Activated CD8-positive, alpha-beta memory T cell treated with anti-CD3 and anti-CD28 coated beads, Interleukin-2, amount 50 U/mL, for 4 hours (primary cell): ENCODE measurements around the gene FAM120A.

ENCODE experiments used
- DNase-seq: peaks from one replicate; pipeline ENCODE4 v3.0.0-alpha.2; 2020

FAM120A gene

DNA sequence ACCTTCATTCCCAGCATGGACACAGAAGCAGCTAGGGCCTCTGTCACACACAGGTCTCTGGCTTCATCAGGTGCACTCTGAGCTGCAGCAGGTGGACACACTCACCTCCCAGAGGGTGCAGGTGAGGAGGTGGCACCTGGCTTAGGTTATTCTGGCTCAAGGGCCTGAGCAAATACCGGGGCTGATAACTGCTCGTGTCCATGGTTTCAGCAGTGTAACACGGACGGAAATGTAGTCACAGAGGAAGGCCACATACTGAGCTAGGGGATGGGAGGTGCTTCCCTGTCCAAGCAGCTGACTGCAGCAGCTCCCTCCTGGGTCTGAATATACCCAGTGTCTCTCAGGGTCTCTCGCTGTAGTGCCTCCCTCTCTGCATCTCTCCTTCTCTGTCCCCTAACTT is 130.6 kb downstream of the FAM120A start:
- DNase-seq = no peak

DNA sequence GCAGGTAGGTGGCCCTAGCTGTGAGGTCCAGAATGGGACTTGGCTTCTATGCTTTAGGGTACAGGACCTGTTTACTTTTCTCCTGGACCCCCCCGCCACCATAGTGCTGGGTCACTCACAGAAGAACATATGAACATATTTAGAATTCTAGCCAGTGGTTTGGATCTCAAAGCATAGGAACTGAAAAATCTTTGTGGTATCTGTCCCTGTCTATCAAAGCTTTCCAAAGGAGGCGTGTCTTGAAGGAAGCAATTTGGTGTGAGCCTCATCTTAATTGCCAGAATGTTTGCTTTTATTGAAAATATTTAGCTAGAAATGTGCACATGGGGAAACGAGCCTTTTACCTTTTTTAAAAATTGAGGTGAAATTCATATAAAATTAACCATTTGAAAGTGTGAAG is 131.1 kb downstream of the FAM120A start:
- DNase-seq = no peak

DNA sequence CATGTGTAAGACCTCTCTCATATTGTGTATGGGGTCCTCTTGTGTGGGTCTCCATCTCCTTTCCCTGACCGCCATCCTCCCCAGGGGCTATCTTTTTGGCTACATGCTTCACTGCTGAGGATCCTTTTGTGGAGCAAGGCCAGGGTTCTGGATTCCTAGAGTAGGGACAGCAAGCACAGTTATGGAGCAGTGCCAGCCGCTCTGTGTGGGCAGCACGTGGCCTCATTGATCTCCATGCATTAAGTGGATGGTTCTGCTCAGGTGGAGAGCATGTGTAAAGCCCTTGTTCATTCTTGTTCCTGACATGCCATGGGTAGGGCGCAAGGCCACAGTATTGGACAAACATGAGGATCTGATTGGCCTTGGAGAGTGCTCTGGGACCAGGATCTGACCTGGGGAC is 133.8 kb downstream of the FAM120A start:
- DNase-seq = no peak

DNA sequence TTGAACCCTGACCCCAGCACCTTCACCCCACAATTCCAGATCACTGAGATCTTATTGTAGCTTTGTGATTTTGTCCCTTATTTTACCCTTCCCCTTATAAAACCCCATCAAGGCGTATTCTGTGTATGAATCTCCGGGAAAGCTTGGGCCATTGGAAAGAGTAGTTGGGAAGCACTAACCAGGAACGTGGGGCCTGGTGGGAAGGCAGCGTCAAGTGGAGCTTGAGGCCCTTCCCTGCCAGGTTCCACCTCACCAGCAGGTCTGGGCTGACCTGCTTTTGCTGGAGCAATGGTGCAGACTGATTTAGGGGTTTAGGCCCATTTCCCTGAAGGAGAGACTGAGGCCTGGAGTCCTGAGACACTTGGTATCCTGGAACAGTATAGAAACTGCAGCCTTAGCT is 134.2 kb downstream of the FAM120A start:
- DNase-seq = no peak

DNA sequence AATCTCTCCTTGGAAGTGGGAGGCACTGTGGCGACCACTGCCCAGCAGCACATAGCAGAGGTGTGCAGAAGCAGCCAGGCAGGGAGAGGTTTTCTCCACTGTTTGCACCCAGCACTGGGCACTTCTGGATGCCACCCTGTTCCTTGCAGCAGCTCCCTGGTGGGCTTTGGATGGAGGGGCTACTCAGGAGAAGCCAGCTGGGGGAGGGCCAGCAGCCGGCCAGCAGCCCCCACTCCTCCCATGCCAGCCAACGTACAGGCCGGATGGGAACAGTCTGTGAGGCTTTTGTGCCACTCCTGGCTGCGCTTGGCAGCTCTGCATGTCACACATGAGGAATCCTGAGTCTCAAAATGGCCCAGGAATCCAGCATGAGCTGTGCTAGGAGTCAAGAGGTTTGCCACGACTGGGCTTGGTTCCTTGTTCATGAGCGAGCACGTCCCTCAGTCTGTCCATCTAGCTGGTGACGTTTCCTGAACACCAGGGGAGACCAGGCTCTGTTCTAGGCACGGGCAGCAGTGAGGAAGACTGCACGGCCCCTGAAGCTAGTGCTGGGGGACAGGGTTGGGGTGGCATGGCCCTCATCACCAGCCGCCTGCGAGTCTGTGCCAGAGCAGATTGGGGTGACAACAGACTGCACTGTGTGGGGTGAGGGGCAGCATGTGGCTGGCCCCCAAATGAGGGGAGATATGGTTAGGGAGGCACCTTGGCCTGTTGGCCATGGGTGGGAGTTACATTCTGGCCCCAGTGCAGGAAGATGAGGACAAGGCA is 135.0 kb downstream of the FAM120A start:
- DNase-seq = no peak

DNA sequence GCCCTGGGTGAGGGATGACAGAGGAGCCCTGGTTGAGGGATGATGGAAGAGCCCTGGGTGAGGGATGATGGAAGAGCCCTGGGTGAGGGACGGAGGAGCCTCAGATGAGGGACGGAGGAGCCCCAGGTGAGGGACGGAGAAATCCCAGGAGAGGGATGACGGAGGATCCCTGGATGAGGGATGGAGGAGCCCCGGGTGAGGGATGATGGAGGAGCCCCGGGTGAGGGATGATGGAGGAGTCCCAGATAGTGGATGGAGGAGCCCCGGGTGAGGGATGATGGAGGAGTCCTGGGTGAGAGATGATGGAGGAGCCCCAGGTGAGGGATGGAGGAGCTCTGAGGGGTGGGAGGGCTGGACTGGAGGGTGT is 135.8 kb downstream of the FAM120A start:
- DNase-seq = no peak

DNA sequence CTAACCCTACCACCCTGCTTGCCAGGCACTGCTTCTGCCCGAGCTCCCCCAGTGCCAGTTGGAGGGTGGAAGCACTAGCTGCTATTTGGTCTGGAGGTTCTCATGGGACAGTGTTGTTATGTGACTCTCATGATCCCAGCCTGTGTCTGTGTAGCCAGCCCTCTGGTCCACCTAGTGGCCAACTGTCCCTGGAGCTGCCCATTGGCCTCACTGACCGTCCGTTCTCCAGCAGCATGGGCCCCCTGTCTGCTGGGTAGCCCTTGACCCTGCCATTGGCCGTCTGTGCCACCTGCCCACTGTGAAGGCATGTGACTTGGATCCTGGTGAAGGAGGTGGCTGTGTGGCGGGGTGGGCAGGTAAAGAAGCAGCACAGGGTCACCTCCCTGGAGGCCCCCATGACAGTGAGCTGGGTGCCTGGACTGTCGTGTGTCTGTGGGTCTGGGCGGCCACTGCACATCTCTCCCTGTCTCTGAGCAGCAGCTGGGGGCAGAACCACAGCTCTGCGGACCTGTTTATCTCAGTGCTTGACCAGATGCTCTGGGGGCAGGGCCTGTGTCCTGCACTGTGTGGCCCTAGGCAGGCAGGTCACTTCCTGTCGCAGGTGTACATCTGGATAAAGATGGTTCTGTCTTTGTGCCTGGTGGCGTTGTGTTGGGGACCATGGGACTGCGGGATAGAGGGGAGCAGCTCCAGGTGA is 136.3 kb downstream of the FAM120A start:
- DNase-seq = no peak

DNA sequence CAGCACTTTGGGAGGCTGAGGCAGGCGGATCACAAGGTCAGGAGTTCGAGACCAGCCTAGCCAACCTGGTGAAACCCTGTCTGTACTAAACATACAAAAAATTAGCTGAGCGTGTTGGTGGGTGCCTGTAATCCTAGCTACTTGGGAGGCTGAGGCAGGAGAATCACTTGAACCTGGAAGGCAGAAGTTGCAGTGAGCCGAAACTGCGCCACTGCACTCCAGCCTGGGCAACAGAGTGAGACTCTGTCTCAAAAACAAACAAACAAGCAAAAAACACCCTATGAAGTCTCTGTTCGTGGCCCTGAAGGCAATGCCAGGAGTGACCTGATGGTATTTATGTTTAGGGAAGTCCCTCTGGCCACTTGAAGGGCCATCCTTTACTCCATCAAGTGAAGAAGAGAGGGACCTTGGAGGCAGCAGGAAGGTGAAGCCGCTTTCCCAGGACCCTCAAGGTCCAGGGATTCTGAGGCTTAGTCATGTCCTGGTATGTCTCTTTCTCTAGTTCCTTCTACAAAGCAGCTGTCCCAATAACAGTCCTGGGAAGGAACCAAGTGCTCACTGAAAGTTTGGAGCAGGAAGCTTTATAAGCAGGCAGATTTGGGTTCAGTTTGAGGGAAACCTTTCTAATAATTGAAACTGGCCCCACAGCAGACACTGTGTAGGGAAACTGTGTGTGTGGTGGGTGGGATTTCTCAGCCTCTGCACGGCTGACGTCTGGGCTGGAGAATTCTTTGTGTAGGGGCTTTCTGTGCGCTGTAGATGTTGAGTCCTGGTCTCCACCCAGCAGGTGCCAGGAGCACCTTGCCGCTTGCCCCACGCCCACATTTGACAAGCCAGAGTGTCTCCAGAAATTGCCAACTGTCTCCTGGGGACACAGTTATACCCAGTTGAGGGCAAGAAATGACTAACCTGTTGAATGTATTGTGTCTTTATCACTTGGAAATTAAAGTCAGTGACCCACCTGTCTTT is 137.4 kb downstream of the FAM120A start:
- DNase-seq = no peak

DNA sequence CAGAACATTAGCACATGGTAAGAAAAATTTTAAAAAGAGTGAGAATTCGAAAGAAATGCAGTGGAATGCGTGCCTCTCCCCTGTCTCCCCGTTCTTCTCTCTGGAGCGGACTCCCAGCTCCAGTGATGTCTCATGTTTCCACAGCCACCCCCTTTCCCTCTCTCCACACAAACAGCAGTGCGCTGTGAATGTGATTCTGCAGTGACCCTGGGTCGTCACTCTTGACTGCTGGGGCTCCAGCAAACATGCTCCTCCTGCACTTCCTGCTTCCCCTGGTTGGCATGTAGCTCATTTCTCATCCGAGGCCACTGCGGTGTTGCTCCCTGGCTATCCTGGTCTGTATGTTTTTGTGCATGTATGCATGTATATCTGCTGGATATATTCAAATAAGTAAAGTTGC is 138.2 kb downstream of the FAM120A start:
- no peak for DNase-seq

DNA sequence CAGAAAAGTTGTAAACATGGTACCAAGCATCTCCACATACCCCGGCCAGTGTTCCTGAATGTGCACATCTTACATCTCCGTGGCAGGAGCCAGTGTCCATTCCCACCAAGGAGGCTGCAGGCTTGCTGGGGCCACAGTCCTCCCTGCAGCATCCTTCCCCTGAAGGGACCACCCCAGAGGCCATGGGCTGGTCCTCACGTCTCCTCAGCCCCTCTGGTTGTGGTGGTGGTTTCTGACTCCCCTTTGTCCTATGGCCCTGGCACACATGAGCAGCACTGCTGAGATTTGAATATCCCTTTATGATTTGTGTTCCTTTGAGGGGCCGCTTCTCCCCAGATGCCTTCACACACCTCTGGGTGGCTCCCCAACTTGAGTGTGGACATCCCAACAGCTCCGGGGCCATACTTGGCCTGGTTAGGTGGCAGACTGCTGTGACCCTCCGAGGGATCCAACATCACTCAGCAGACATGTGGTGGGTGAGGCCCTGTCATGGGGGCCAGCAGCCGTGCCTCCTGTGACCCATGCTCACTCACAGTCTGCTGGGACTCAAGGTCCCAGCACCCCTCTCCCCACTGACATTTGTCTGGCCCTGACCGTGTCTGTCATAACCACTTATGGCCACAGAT is 139.2 kb downstream of the FAM120A start:
- no peak for DNase-seq

DNA sequence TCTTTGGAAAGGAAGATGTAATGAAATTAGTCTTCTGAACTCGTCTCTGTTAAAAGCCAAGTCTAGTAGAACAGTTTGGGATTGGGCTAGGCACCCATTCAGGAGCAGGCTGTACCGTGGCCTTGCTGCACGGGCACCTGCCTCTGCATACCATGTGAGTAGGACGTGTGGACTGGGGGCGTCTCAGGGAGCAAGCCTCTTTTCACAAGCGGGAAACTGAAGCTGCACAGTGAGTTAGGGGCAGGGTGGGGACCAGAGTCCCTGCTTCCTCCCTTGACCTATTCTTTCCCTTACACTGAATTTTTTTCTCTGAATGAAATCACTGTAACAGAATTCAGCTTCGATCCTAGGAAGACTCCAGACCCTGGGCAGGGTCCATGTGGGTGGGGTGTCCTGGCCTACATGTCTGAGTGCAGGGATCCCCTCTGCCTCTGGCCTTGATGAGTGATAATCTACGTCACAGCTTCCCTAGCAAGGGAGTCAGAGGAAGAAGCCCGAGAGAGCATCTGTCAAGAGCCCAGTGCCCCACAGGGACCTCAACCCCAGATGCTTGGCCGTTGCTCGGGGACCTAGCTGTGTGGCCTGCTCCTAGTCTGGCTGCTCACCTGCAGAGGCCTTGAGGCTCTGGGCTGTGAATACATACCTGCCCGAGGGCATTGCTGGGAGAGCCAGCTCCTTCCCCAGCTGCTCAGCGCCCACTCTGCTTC is 140.0 kb downstream of the FAM120A start:
- no peak for DNase-seq

DNA sequence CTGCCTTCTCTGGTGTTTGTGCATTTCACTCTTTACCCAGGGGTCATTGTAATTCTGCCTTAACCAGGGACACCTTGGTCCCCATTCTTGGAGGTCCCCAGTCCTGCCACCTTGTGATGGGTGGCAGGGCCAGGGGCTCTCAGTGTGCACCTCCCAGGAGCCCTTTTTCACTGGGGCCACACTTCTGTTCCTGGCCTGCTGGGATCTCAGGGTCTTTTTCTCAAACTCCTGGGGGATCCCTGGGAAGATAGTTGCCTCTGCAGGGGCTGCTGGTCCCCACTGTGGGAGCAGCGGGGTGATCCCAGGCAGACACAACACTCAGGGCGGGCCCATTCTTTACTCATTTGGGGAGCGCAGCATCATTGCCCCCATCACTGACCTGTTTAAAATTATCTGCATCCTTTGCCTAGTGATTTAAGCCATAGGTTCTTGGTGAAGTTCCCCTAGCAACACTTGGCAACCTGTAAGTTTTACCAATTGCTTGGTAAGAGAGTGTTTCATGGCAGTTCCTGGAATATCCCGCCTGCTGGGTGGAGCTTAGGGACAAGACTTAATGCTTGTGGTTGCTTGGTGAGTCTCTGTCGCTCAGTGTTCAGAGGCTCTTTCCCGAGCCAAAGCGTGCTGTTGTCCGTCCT is 140.6 kb downstream of the FAM120A start:
- DNase-seq = no peak

DNA sequence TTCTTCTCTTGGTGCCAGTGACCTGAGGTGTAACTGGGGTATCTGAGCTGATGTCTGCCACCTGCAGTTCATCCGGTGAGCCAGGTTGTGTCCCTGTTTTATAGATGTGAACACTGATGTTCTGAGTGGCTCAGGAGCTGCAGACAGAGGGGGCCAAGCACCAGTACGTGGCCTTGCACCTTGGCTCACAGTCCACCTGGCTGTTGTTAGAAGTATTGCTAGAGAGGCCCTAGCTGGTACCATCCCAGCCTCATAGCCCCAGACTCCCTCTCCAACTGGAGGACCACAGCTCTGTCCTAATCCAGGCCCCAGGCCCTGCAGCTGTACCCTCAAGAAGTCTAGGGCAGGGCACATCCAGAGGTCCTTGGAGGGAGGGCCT is 141.1 kb downstream of the FAM120A start:
- DNase-seq = no peak

DNA sequence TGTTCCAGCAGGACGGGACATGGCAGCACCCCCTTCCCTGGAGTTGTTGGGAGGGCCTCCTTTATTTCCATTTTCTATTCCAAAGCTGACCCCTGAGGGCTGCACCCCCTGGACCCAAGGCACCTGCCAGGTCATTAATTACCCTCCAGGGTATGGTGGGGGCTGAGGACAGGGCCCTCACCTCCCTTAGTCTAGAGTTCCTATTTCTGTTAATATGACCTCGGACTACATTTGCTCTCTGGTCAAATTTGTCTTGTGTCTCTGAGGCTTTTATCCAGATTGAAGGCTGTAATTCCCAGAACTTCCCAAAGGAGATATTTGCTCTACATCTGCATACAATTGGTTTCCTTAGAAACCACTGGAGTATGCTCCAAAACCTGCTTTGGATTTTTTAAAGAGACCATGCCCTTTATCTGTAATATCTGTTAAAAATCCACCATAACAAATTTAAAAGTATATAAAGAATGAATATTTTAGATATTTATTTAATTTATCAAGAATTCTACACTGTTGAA is 141.7 kb downstream of the FAM120A start:
- DNase-seq = no peak

DNA sequence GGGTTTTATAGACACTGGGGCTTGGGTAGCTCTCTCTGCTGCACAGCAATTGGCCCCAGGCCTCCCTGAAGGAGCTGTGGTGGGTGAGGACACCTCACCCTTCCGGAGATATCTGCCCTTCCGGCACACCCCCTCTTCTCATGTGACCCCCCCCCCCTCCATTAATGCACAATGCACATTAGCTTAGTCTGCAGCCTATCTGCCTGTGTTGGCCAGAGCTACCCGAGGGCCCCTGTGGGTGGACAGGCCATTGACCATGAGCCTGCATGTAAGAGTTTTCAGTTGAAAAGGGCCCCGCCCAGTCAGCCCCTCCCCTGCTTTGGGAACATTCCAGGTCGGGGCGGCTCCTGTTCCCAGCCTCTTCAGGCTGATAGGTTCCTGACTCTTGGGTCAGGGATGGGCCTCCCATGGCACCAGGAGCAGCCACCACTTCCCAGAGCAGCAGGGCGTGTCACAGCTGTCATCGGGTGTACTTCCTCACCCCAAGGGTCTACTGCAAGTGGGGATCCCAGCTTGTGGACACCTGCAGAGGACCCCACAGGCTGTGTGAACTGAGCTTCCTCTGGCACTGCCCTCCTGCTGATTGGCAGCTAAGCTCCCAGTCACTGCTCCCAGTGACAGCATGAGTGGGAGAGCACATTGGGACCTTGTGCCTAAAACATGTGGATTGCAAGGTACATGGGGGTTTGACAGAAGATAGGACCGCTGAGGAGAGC is 142.7 kb downstream of the FAM120A start:
- no peak for DNase-seq

DNA sequence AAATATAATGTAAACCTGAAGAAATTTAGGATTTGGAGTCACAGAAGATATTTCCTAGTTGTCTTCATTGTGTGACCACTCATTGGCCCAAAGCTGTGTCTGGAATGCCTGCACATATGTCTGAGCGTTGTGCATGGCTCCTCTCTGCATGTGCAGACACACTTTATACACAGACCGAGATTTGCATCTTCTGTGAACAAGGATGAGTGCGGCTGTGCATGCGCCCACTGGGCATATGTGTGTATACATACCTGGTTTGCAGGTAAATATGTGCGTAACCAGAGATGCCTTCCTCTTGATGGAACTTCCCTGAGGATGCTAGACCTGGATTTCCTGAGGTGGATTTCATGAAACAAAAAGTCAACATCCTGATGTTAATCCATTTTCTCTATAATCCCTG is 144.0 kb downstream of the FAM120A start:
- no peak for DNase-seq

DNA sequence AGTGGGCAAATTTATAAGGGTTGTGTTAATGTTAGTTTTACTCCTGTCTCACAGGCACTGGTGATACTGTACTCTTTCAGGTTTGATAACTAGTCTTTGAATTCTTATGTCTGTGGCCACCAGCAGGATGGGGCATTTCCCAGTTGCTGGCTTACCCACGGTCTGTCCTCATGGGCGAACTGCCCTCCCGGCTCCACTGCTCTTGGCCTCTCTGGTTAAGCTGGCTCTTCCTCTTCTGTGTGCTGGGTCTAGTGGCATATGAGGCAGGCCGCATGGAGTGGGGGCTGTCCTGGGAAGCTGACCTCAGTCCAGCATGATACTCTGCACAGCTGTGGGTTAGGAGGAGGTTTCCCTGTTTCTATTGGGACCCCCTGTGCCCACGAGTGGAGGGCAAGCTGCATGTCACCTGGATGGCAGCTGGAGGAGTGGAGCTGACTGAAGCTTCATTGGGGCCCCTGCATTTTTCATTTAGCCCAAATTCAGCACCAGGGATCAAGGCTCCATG is 144.4 kb downstream of the FAM120A start:
- no peak for DNase-seq

DNA sequence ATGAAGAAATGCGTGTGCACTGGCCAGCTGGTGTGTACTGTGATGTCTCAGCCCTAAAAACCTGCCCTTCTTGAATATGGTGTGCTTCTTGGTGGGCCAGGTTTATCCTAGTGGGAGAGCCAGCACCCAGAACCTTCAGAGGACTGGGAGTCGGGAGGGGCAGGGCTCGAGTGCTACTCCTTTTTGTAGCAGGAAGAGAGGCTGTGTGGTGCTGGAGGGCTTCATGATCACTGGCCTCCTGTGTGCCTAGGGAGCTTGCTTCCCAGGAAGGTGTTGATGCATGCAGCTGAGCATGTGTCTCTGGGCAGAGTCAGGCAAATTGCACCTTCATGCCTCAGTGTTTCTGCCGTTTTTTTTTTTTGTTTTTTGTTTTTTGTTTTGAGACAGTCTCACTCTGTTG is 144.9 kb downstream of the FAM120A start:
- DNase-seq = no peak

DNA sequence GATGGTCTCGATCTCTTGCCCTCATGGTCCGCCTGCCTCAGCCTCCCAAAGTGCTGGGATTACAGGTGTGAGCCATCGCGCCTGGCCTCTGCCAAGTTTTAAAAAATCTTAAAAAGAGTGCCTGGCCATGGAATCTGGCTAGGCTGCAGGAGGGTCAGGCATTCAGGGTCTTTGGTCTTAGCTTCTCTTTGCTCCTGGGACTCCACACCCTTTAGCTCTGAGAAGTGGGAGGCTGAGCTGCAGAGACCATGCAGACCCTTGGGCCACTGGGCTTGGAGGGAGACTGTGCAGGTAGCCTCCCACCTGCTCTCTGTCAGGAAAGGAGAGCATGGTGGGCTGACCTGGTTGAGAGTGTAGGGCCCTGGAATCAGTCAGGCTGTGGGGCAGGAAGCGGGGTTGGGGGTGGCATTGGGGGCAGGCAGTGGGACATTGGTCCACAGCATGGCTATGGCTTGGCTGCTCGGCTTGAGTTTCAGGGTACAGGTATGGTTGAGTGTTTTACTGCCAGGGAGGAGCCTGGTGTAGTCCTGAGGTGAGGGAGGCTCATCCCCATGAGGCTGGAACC is 145.7 kb downstream of the FAM120A start:
- DNase-seq = no peak

DNA sequence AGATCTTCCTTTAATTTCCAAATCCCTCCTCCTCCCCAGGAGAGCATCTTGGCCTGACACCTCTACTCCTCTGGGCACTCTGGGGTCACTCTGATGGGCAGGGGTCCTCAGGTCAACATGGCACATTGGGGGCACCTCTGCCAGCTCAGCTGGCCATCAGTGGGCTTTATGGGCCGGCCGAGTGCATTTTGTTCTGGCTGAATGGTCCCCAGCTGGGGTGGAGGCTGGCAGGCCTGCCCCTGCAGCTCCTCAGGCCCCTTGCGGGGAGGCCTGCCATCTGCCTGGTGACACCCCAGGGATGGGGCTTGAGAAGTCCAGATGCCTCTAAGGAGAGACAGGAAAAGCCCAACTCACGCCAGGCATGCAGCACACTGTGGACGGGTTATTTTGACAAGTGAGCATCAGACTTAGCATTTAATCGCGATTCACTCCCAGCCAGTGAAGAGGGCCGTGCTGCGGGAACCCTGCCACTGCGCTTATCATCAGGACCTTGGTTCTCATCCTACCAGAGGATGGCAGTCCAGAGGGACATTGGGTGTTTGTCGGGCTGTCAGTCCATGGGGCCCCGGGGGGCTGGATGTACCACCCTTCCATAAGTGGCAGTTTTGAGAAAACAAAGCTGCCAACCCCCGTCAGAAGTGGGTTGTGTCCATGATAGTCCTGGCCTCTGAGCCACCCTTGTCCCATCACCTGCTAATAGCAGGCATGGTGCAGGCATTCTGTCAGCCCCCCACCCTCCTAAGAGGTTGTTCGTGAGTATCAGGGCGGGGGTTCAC is 146.6 kb downstream of the FAM120A start:
- no peak for DNase-seq
